Kidney epithelial cell (primary cell): ENCODE measurements around the gene MYO16. TPM values are rescaled to one million over a fixed set of nuclear protein-coding genes. Genes with fewer than 3 reads are reported as not detected.

Source experiments
- DNase-seq: peaks from one replicate; pipeline ENCODE4 v3.0.0-alpha.2; 2010; ENCODE audit warnings: low read depth
- H3K27me3 ChIP-seq: 2 replicates; pipeline ENCODE4 v1.6.0; 2011; ENCODE audit warnings: low read length; ENCODE audit not compliant: control insufficient read depth, insufficient read depth
- H3K36me3 ChIP-seq: 2 replicates; pipeline ENCODE4 v1.5.1; 2011; ENCODE audit warnings: low read length; ENCODE audit not compliant: control insufficient read depth, insufficient read depth
- H3K4me3 ChIP-seq: 2 replicates; pipeline ENCODE4 v1.5.1; 2011; ENCODE audit warnings: low read depth, mild to moderate bottlenecking, control low read depth, low read length
- CTCF ChIP-seq: IDR thresholded peaks from 2 replicates; pipeline ENCODE4 v1.5.1; 2011; ENCODE audit warnings: mild to moderate bottlenecking, moderate library complexity, low read length, control low read depth, inconsistent platforms; ENCODE audit not compliant: insufficient read depth, poor library complexity, severe bottlenecking
- total RNA-seq: library from RNA; depleted of rRNA; stranded (reverse); fragments of >200 nt; gene quantifications from 2 replicates; pipeline ENCODE4 v1.2.3, GENCODE V29; 2015

MYO16 gene
- total RNA-seq, 1 donor from 2014 or later = 0.38 TPM

- DNase-seq = no peak
- Histone ChIP-seq H3K36me3 (no peaks in the 10 kb centered on the region), H3K4me3 (no peak overlapping the region), H3K27me3 (no peaks in the 10 kb centered on the region)
- TF ChIP-seq CTCF = no peak
These were observed 96.1 kb downstream of the MYO16 start for GRCh38 chr13:108725471-108725870.

GRCh38 chr13:108728370-108728769 lies 99.0 kb downstream of the MYO16 start:
- H3K36me3 ChIP-seq = no peaks in the 10 kb centered on the region
- peak; percentile 10 for TF ChIP-seq CTCF
- peaks cover 3% of the 10 kb centered on the region for H3K27me3 ChIP-seq
- H3K4me3 ChIP-seq = no peak overlapping the region
- DNase-seq = no peak

GRCh38 chr13:108733022-108733560 lies 103.7 kb downstream of the MYO16 start:
- H3K36me3 ChIP-seq = no peaks in the 10 kb centered on the region
- no peak for DNase-seq
- TF ChIP-seq CTCF = no peak
- H3K4me3 ChIP-seq = no peak overlapping the region
- H3K27me3 ChIP-seq = peaks cover 3% of the 10 kb centered on the region

GRCh38 chr13:108734676-108735075 lies 105.3 kb downstream of the MYO16 start:
- TF ChIP-seq CTCF = no peak

GRCh38 chr13:108741930-108742329 lies 112.5 kb downstream of the MYO16 start:
- TF ChIP-seq CTCF = no peak
- H3K4me3 ChIP-seq = no peak overlapping the region
- H3K36me3 ChIP-seq = no peaks in the 10 kb centered on the region
- no peak for DNase-seq
- no peaks in the 10 kb centered on the region for H3K27me3 ChIP-seq

More at GRCh38 chr13:108734676-108735075, 105.3 kb downstream of the MYO16 start:
- Histone ChIP-seq H3K4me3 (no peak overlapping the region), H3K36me3 (no peaks in the 10 kb centered on the region), H3K27me3 (peaks cover 3% of the 10 kb centered on the region)
- DNase-seq = no peak
